ENCODE results near the gene RHO.

RHO gene

DNA sequence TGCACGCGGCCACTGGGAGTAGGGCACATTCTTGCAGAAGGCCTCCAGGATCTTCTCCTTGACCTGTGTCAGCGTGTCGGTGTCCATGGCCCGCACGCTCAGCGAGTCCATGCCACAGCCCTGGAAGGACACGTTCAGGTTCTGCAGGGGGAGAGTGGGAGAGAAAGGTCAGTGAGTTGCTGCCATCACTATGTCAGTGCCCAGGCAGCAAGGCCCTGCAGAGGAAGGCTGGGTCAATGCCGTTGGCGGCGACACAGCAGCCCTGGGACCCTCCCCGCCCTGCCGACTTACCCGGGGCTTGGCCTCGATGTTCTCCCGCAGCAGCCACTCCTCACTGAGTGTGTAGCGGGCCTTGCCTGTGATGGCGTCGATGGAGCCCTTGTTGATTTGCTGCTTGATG lies 34.4 kb downstream of the RHO start:
- DNase-seq, result no peak

GRCh38 chr3:129563332-129563731 lies 34.9 kb downstream of the RHO start:
- no peak for DNase-seq

DNA sequence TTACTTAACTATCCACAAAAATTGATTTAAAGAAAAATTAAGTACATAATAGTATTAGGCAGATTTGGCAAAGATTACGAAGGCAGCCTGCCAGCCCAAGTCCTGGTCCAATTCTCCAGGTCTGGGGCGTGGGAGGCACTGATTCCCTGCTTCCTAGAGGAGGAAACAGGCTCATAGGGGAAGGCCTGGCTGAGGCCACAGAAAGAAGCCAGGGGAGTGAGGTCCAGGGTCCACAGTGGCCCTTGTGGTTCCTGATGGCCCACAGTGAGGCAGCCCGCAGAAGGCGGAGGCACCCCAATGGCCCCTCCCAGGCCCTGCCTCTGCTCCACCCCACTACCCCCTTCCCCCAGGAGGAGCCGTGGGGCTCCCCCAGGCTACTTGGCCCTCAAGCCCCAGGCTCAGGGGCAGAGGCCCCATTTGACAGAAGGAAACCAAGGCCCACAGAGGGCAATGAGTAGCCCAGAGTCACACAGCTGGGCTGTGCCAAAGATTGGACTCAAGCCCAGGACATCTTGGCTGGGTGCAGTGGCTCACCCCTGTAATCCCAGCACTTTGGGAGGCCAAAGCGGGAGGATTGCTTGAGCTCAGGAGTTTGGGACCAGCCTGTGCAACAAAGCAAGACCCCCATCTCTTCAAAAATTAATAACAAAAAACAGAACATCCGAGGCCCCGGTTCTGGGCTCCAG lies 35.6 kb downstream of the RHO start:
- DNase-seq, result no peak

DNA sequence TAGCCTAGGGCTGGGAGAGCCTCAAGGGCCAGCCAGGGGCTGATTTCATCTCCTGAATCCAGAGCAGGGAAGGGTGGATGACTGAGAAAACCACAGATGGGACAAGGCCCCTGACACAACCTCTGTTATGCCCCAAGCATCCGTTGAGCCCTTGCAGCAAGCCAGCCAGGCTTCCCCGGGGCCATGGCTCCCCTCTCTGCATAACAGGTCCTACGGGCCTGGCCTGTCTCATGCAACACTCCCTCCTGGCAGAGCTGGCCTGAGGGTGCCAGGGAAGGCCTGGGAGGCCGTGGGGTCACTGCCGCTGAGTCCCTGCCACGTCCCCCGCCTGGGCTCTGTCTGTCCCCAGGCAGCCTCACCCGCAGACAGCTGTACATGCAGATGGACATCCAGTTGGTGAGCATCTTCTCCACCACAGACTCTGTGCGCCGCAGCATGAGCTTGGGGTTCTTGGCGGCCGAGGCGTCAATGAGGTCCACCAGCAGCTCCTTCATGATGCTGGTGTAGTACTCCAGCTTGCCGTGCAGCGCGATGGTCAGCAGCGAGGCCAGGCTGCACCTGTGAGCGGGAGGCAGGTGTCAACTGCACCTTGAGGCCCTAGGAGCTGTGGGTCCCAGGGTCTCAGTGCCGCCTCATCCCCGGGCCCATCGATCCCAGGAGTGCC lies 36.7 kb downstream of the RHO start:
- no peak for DNase-seq

DNA sequence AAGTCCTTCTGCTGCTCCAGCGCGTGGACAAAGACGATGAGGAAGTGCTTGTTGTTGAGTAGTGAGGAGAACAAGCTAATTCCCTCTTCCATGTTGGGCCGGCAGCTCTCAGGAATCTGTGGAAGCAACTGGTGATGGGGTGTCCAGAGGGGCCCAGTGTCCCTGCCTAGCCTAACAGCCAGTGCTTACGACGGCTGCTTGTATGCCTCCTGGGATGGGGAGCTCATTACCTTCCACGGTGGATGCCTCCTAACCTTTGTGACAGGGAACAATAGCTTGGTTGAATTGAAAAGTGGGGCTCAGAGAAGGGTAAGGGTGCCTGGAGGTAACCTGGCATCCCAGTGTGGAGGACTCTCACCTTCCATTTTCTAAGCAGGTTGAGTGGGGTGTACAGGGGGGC lies 37.5 kb downstream of the RHO start:
- DNase-seq, result no peak

GRCh38 chr3:129567176-129567705 lies 38.8 kb downstream of the RHO start:
- DNase-seq, result no peak

- no peak for DNase-seq
These were observed 39.5 kb downstream of the RHO start for GRCh38 chr3:129567939-129568338.

- no peak for DNase-seq
These were observed 41.4 kb downstream of the RHO start for GRCh38 chr3:129569856-129570255.

DNA sequence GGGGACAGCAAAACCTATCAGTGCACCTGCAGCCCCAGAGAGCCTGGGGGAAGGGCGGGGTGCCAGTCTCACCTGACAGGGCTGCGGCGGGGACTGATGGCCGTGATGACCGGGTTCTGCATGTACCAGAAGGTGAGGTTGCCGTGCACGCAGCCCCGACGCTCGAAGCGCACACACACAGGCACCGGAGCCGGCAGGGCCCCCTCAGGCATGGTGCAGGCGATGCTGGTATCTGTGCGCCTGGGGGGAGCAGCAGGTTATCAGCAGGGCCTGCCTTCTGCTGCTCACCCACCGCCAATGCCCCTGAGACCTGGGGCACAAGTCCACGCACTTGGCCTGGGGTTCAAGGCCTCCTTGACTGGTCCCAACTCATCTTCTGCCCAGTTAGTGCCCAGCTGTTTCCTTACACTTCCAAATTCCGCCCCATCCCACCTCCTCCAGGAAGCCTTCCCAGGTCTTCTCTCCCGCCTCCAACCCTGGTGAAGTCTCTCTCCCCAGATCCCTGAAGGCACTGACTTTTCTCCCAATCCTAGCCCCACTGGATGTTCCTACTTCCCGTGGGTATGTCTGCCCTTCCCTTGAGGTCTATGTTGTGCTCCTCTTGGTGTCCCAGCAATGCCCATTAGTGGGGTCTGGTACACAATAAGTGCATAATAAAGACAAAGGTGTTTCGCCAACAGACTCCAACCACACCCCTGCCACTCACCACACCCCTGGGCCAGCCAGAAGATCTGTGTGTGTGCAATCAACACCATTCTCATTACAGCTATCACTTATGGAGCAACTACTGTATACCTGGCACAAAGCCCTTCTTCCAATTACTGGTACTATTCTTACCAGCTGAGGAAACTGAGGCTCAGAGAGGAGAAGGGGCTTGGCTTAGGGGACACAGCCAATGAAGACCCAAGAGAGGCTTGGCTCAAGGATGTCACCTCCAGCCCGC lies 43.4 kb downstream of the RHO start:
- DNase-seq, result no peak

GRCh38 chr3:129572603-129573002 lies 44.2 kb downstream of the RHO start:
- DNase-seq, result no peak

DNA sequence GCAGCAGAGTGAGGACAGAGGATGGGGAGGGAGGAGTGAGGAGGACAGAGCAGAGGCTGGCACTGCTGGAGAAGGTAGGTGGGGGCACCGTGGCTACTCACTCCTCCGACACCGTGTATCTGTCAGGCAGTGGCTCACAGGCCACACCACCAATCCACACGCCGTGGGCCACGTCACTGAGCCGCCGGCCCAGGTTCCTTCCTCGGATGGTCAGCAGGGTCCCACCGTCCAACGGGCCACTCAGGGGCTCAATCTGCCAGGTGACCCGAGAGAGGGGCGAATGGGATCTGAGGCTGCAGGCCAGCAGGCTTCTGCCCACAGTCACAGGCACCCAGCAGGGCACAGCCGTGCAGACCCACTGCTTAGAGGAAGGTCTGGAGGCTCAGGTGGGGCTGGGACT lies 45.1 kb downstream of the RHO start:
- DNase-seq, result no peak

GRCh38 chr3:129574206-129574605 lies 45.8 kb downstream of the RHO start:
- no peak for DNase-seq

GRCh38 chr3:129575233-129575996 lies 47.0 kb downstream of the RHO start:
- DNase-seq, result no peak

DNA sequence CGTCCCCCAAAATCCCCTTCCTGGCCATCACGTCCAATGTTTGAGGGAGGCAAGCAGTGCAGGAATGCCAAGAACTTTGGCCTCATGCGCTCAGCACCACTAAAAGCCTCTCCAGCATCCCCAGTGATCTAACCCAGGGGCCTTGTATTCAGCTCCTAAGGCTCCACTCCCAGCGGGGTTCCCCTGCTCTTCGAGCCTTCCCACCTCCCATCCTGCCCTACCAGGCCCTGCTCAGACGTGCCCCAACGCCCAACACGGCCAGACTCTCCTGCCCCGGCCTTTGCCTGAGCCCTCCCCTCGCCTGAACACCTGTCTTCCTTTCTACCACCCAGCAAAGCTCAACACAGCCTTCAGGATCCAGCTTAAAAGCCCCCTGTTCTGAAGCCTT lies 47.6 kb downstream of the RHO start:
- DNase-seq, result no peak

DNA sequence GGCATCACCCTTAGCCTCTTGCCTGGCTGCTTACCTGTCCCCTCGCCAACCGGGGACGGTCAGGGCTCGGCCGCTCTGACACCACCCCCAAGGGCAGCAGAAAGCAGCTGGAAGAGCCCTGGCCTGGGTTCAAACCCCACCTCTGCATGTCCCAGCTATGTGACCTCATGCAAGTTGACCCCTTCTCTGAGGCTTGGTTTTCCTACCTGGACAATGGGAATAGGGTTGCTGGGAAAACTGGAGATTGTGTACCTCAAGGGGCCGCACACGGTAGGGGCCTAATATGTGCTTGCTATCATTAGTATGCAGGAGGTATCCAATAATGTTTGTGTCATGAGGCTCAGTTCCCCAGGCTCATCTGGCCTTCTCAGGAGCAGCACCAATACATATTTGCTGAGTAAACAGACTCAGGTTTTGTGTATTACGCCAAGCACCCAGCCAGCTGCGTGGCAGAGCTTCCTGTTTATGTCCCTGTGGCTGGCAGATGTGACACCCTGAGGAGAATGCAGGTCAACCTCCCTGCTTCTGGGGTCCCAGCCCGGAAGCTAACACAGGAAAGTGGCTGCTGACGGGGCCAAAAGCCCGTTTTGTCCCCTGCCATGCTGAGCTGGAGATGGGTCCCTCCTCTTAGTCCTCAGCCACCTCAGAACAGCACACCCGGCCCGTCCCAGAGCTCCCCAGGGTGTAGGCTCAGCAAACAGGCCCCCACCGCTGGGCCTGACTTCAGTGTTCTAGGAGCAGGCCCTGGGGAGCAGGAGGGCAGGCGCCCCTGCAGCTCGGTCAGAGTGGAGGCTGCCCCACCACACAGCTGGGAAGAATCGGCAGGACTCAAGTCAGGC lies 48.3 kb downstream of the RHO start:
- DNase-seq, result no peak

DNA sequence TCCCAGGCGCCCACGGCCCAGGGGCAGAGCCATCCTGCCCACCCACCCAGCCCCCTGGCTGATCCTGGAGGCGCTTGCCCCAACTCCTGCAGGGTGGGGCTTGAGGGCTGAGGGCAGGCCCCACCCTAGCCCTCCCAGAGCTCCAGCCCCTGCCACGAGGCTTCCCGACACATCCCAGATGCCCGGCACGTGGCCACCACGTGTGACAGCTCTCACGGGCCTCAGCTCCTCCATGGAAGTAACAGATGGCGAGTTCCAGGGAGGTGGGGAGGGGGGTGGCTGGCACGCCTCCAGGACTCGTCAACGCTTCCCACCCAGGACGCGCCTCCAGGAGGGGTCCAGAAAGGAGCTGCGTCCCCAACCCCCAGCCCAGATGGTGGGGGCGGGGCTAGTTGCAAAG lies 48.9 kb downstream of the RHO start:
- no peak for DNase-seq

- DNase-seq, result no peak
These were observed 49.7 kb downstream of the RHO start for GRCh38 chr3:129577925-129578786.

- no peak for DNase-seq
These were observed 51.6 kb downstream of the RHO start for GRCh38 chr3:129579991-129580390.

DNA sequence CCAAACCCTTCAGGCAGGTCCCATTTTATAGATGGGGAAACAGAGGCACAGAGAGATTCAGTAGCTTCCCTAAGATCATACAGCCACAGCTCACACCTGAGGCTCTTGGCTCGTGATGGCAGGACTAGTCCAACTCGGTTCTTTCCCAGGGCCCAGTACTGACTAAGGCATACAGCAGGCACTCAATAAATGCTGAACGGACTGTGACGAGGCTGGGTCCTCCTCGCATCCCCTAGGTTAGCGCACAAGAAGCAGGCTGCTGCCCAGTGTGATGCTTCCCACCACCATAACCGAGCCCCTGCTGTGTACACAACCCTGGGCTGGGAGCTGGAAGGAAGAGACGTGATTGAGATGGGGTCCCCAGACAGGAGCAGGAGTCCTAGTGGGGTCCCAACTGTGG lies 53.2 kb downstream of the RHO start:
- no peak for DNase-seq

DNA sequence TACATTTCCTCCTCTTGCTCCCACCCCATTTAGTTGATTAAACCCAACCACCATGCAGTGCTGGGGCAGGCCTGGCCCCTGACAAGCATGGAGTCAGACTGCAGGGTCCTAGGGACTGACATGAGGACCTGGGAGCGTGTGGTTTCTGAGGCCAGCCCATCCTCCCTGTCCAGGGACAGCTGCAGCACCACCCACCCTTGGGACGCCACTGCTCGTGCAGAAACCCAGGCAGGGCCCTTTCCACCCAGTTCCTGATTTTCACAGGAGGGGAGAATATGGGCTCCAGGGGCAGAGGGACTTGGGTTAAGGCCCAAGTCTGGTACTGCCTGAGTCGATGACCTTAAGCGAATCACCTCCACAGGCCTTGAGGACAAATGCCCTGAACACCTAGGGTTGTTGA lies 54.4 kb downstream of the RHO start:
- no peak for DNase-seq

DNA sequence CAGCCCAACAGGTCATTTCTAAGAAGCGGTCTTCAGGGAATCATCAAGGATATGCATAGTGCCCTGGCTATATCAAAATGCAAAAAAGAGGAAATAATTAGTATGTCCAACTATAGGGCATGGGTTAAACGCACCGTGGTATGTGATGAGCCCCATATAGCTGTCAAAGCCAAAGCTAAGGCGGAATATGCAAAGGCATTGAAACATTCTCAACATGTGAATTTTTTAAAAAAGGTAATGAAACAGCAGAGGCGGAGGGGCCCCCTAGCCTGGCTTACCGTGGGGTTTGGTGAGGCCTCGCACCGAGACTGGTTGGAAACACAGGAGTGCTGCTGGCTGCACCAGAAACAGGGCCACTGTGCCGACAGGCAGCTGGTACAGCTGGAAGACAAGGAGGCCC lies 54.9 kb downstream of the RHO start:
- no peak for DNase-seq

Measured in NCI-H187 treated with DMSO at 0.1 percent for 48 hours (cell line).